Mesodermal cell (in vitro differentiated cells): ENCODE results near the gene HDAC4.
"Not testable (repeated sequence)": the region's sequence is repeated elsewhere in the genome, so short reads cannot be mapped to it uniquely, and the experiment has no call there.

Source experiments
- H3K27ac ChIP-seq: 2 replicates; pipeline ENCODE4 v1.7.0; 2013; ENCODE audit warnings: mild to moderate bottlenecking, low read depth, low read length, moderate library complexity; ENCODE audit not compliant: severe bottlenecking
- H3K36me3 ChIP-seq: 2 replicates; pipeline ENCODE4 v1.7.1; 2013; ENCODE audit warnings: mild to moderate bottlenecking, low read length, moderate library complexity; ENCODE audit not compliant: control insufficient read depth, insufficient read depth
- H3K4me1 ChIP-seq: one replicate; pipeline ENCODE4 v1.7.1; 2013; ENCODE audit warnings: mild to moderate bottlenecking, low read length; ENCODE audit not compliant: insufficient read depth, control insufficient read depth, poor library complexity, severe bottlenecking
- H3K4me3 ChIP-seq: 2 replicates; pipeline ENCODE4 v1.7.0; 2013; ENCODE audit warnings: low read length, control low read depth, mild to moderate bottlenecking; ENCODE audit not compliant: insufficient read depth, poor library complexity, severe bottlenecking; ENCODE audit errors: extremely low read depth
- H3K9me3 ChIP-seq: 2 replicates; pipeline ENCODE4 v1.7.1; 2013; ENCODE audit warnings: mild to moderate bottlenecking, low read length, moderate library complexity; ENCODE audit not compliant: control insufficient read depth
- WGBS, 2 experiments: methylation state at CpG; one replicate each; pipeline ENCODE4 v1.1.5; 2013; ENCODE audit warnings: missing lambda C conversion rate in 2 of 2; ENCODE audit not compliant: insufficient coverage in 2 of 2; 5-methylcytosine and 5-hydroxymethylcytosine counted together

Gene HDAC4

GRCh38 chr2:239042046-239042445 is 358.8 kb downstream of the HDAC4 start:
- no peaks in the 10 kb centered on the region for H3K4me1 ChIP-seq
- H3K27ac ChIP-seq = no peak overlapping the region
- H3K9me3 ChIP-seq = no peaks in the 10 kb centered on the region
- WGBS, 2 experiments = 86 to 97% methylated on average over 6 to 8 of the region's 10 CpGs
- H3K36me3 ChIP-seq = no peaks in the 10 kb centered on the region
- H3K4me3 ChIP-seq = no peak overlapping the region

DNA sequence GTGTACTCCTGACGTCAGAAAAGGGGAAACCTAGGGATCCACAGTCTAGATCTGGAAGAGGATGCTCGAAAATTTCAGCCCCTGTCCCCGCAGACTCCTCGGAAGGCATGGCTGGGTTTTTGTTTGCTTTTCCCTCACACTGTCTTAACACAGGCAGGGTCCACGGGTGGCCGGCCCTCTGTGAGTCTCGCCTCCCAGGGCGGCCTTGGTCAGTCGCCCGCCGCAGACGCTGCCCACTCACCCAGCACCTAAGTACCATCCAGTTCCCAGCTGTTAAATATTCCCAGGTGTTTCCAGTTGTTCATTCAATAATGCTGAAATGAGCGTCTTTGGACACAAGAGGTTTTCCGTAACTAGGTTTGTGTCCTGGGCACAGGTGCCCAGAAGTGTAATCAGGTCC is 359.8 kb downstream of the HDAC4 start:
- Histone ChIP-seq H3K9me3 (no peaks in the 10 kb centered on the region), H3K27ac (no peak overlapping the region), H3K4me1 (no peaks in the 10 kb centered on the region), H3K36me3 (no peaks in the 10 kb centered on the region), H3K4me3 (no peak overlapping the region)
- 83 to 86% methylated on average over 14 of the region's 14 CpGs for WGBS, 2 experiments

- WGBS, 2 experiments = 85 to 93% methylated on average over 9 to 12 of the region's 15 CpGs
- Histone ChIP-seq H3K4me1 (no peaks in the 10 kb centered on the region), H3K9me3 (no peaks in the 10 kb centered on the region), H3K4me3 (no peak overlapping the region), H3K36me3 (no peaks in the 10 kb centered on the region), H3K27ac (no peak overlapping the region)
Observed at GRCh38 chr2:239040152-239040761, 360.6 kb downstream of the HDAC4 start.

- no peak overlapping the region for H3K27ac ChIP-seq
- WGBS, 2 experiments = 86% methylated on average over 11 of the region's 11 CpGs
- no peaks in the 10 kb centered on the region for H3K36me3 ChIP-seq
- H3K4me1 ChIP-seq = no peaks in the 10 kb centered on the region
- no peaks in the 10 kb centered on the region for H3K9me3 ChIP-seq
- no peak overlapping the region for H3K4me3 ChIP-seq
Observed at GRCh38 chr2:239039479-239039861, 361.4 kb downstream of the HDAC4 start.

- 79 to 85% methylated on average over 6 to 7 of the region's 14 CpGs for WGBS, 2 experiments
Observed at GRCh38 chr2:239038773-239039478, 361.9 kb downstream of the HDAC4 start.

DNA sequence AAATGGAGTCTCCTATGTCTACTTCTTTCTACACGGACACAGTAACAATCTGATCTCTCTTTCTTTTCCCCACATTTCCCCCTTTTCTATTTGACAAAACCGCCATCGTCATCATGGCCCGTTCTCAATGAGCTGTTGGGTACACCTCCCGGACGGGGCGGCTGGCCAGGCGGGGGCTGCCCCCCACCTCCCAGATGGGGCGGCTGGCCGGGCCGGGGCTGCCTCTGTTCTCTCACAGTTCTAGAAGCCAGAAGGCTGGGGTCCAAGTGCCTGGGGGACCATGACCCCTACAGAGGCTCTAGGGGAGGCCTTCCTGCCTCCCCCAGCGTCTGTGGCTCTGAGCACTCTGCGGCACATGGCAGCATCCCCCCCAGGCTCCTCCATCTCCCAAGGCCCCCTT is 362.5 kb downstream of the HDAC4 start:
- H3K4me3 ChIP-seq, H3K36me3 ChIP-seq, H3K27ac ChIP-seq, H3K4me1 ChIP-seq, H3K9me3 ChIP-seq: not testable (repeated sequence)
- 81 to 86% methylated on average over 5 to 8 of the region's 13 CpGs for WGBS, 2 experiments

More at GRCh38 chr2:239038773-239039478, 361.9 kb downstream of the HDAC4 start:
- no peaks in the 10 kb centered on the region for H3K9me3 ChIP-seq
- H3K4me1 ChIP-seq = no peaks in the 10 kb centered on the region
- H3K36me3 ChIP-seq = no peaks in the 10 kb centered on the region
- no peak overlapping the region for H3K4me3 ChIP-seq
- H3K27ac ChIP-seq = no peak overlapping the region

DNA sequence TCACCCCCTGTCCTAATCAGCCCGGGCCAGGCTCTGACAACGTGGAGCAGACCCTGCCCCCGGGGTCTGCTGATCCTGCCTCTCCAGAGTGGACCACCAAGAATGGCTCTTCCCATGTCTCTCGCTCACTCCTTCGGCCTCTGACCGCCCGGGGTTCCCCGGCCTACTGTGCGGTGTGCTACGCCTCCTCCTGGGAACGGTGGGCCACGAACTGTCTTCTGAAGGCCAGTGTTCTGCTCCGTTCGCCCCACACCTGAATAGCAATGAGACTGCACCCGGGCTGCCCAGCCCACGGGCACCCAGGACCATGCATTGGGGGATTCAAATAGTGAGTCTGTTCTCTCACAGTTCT is 363.3 kb downstream of the HDAC4 start:
- no peak overlapping the region for H3K27ac ChIP-seq
- H3K9me3 ChIP-seq = no peaks in the 10 kb centered on the region
- H3K36me3 ChIP-seq = no peaks in the 10 kb centered on the region
- no peaks in the 10 kb centered on the region for H3K4me1 ChIP-seq
- H3K4me3 ChIP-seq = no peak overlapping the region
- WGBS, 2 experiments = 84 to 94% methylated on average over 12 to 16 of the region's 16 CpGs

DNA sequence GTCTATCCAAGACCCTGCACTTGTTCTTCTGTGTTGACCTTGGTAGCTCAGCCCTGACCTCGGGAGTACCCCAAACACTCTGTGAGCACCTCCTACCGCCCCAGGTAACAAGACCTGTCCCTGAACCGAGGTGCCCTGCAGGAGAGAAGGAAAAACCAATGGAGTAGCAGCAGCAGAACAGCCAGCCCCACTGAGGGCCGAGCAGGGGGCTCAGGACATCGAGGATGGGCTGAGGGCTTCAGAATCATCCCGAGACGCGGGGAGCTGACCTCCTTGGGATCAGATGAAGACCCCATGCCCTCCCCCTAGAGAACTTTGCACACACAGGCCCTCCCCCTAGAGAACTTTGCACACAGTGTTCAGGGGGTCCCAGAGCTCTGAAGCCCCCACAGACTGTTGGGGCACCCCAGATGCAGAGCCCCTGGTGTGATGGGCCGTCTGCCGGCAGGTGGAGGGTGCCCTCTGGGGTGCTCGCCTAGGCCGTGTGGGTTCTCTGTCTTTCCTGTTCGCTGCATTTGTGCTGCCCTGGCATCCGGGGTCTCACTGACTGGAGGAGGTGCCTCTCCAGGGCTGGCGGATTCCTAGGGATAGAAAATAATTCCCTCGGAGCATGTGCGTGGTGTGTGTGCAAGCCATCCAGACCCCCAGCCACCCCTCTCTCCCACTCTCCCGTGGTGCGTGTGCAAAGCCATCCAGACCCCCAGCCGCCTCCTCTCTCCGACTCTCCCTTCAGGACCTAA is 363.8 kb downstream of the HDAC4 start:
- Histone ChIP-seq H3K9me3 (no peaks in the 10 kb centered on the region), H3K4me3 (no peak overlapping the region), H3K27ac (no peak overlapping the region), H3K36me3 (no peaks in the 10 kb centered on the region), H3K4me1 (no peaks in the 10 kb centered on the region)
- WGBS, 2 experiments = 89 to 92% methylated on average over 16 to 17 of the region's 21 CpGs

DNA sequence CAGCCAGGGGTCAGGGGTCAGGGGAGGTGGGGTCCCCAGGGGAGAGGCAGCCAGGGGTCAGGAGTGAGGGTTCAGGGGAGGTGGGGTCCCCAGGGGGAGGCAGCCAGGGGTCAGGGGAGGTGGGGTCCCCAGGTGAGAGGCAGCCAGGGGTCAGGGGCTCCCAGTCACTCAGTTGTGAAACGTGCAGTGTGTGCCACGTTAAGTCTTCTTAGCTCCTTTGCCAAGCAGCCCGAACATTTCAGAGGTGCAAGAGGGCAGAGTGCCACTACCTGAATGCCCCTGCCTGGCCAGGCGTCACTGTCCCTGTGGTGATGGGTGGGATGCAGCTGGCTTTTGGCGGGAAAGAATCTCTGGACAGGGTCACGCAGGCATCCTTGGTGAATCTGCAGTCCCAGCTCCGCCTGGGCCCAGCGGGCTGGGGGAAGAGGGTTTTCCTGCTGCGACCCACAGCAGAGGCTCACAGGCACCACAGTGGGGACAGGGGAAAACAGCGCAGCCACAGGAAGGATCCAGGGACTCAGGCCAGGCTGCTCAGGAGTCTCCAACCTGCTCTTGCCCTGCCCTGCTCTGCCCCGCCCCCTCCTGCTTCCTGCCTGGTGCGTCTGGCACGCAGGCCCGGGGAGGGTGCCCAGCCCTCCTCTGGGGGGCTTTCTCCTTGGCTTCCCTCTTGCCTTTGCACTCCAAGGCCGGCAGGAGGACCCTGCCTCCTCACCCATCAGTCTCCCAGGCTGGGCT is 364.7 kb downstream of the HDAC4 start:
- Histone ChIP-seq H3K27ac (no peak overlapping the region), H3K4me1 (no peaks in the 10 kb centered on the region), H3K9me3 (no peaks in the 10 kb centered on the region), H3K36me3 (no peaks in the 10 kb centered on the region), H3K4me3 (no peak overlapping the region)
- WGBS, 2 experiments = 82 to 84% methylated on average over 12 to 15 of the region's 15 CpGs

- Histone ChIP-seq H3K27ac (no peak overlapping the region), H3K4me1 (no peaks in the 10 kb centered on the region), H3K9me3 (no peaks in the 10 kb centered on the region), H3K4me3 (no peak overlapping the region), H3K36me3 (no peaks in the 10 kb centered on the region)
- WGBS, 2 experiments = 64 to 92% methylated on average over 11 to 14 of the region's 29 CpGs
Observed at GRCh38 chr2:239035361-239035814, 365.4 kb downstream of the HDAC4 start.
